ENCODE data around the gene URB2. TPM values are rescaled to one million over a fixed set of nuclear protein-coding genes. Genes with fewer than 3 reads are reported as not detected.
A peak's percentile ranks its signal among the peaks of the same experiment; 100 is the strongest.

Gene URB2
- total and polyA plus RNA-seq, 2 donors (not counting 1 experiment from before 2014, with no cell fraction given), result 5.4 to 9.6 TPM

DNA sequence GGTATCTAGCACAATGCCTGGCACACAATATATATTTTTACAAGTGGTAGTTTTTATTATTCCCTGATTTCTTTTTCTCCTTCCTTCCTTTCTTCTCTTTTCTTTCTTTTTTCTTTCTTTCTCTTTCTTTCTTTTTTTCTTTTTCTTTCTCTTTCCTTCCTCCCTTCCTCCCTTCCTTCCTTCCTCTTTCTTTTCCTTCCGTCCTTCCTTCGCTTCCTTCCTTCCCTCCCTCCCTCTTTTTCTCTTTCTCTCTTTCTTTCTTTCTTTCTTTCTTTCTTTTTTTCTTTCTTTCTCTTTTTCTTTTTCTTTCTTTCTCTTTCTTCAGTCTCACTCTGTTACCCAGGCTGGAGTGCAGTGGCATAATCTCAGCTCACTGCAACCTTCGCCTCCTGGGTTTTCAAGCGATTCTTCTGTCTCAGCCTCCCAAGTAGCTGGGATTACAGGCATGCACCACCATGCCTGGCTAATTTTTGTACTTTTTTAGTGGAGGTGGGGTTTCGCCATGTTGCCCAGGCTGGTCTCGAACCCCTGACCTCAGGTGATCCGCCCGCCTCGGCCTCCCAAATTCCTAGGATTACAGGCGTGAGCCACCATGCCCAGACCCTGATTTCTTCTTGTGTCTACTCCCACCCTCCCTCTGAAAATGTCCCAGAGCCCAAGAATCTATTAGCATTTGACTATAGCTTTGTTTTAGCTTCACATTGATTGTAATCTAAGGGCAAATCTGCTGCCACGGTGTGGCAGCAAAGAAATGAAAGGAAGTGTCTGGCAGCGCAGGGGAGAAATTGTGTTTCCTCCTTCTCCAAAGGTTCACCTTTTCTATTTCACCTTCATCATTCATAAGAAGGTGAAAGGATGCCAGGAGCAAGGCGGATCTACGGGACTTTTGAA is 47.6 kb upstream of the URB2 start:
- Mint-ChIP-seq H3K9me3 (ENCODE audit: insufficient read depth) (no peaks in the 10 kb centered on the region), H3K27ac (peak overlapping the region; percentile 70), H3K4me1 (peaks cover 12% of the 10 kb centered on the region), H3K4me3 (peak overlapping the region; percentile 78), H3K27me3 (no peaks in the 10 kb centered on the region)
- H3K9me3 ChIP-seq (ENCODE audit: control extremely low read depth in 1 of 3, control insufficient read depth in 2 of 3, insufficient read depth in 1 of 3, low read length in 2 of 3), result no peaks in the 10 kb centered on the region
- peaks cover 10 to 11% of the 10 kb centered on the region in 2 donors for H3K4me1 ChIP-seq (ENCODE audit: control insufficient read depth in 2 of 2, insufficient read depth in 2 of 2, low read length in 2 of 2)
- peak overlapping the region; percentile 73 for H3K4me2 ChIP-seq (replicated peaks; ENCODE audit: low read depth, low read length, poor library complexity, severe bottlenecking)
- no peak for DNase-seq
- peak overlapping the region in 4 of 5 experiments; percentile 17 to 63 (median 40) for H3K4me3 ChIP-seq (ENCODE audit: control extremely low read depth in 1 of 5, extremely low read depth in 1 of 5, insufficient read depth in 1 of 5, low read depth in 2 of 5, low read length in 4 of 5)
- H3K9ac ChIP-seq (ENCODE audit: low read length), result peak overlapping the region; percentile 51
- WGBS (ENCODE audit: insufficient coverage), result 93% methylated on average over 8 of the region's 14 CpGs
- intact Hi-C loops (cut with micrococcal nuclease), result no loop called here
- peak overlapping the region; percentile 25 to 53 for H3K27ac ChIP-seq (ENCODE audit: low read length in 2 of 2)
- H4K20me1 ChIP-seq (ENCODE audit: control insufficient read depth, insufficient read depth, low read length, poor library complexity, severe bottlenecking), result no peaks in the 10 kb centered on the region
- TF ChIP-seq, protein P1, sequence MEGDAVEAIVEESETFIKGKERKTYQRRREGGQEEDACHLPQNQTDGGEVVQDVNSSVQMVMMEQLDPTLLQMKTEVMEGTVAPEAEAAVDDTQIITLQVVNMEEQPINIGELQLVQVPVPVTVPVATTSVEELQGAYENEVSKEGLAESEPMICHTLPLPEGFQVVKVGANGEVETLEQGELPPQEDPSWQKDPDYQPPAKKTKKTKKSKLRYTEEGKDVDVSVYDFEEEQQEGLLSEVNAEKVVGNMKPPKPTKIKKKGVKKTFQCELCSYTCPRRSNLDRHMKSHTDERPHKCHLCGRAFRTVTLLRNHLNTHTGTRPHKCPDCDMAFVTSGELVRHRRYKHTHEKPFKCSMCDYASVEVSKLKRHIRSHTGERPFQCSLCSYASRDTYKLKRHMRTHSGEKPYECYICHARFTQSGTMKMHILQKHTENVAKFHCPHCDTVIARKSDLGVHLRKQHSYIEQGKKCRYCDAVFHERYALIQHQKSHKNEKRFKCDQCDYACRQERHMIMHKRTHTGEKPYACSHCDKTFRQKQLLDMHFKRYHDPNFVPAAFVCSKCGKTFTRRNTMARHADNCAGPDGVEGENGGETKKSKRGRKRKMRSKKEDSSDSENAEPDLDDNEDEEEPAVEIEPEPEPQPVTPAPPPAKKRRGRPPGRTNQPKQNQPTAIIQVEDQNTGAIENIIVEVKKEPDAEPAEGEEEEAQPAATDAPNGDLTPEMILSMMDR (IDR thresholded peaks at IDR 0.05), result no peak
- no peak for TF ChIP-seq EZH2 (IDR thresholded peaks at IDR 0.05; ENCODE audit: borderline replicate concordance, insufficient read depth, low read depth, low read length, poor library complexity, severe bottlenecking)
- no peaks in the 10 kb centered on the region for H3K27me3 ChIP-seq (replicated peaks in 1 of 4; ENCODE audit: control extremely low read depth in 1 of 4, control insufficient read depth in 3 of 4, insufficient read depth in 4 of 4, low read length in 3 of 4)
- POLR2A ChIA-PET, result interaction anchor here (1.0 kb wide), 1 partner anchor 20 kb away, joined by 5 read pairs; the partner anchor contains the start of gene ABCB10
- ATAC-seq (ENCODE audit: low read depth), result peak; percentile 17
- peak overlapping the region; percentile 82 for H2AFZ ChIP-seq (ENCODE audit: insufficient read depth, low read depth, low read length, poor library complexity, severe bottlenecking)
- H3K36me3 ChIP-seq (replicated peaks in 1 of 2; ENCODE audit: control extremely low read depth in 1 of 2, control insufficient read depth in 1 of 2, extremely low read depth in 1 of 2, insufficient read depth in 2 of 2, low read length in 1 of 2), result no peaks in the 10 kb centered on the region
- no peaks in the 10 kb centered on the region for H3K79me2 ChIP-seq (ENCODE audit: control insufficient read depth, insufficient read depth, low read length)
- CTCF ChIA-PET, result interaction anchor here (0.6 to 1.6 kb wide), 5 partner anchors 17 to 1959 kb away, joined by 3 to 6 read pairs (median 4); partner anchors contain the start of gene ABCB10
